H1 (cell line): ENCODE data around the gene TUBGCP6. TPM values are rescaled to one million over a fixed set of nuclear protein-coding genes. Genes with fewer than 3 reads are reported as not detected.

Source experiments
- EP300 ChIP-seq, 2 experiments: IDR thresholded peaks; 1 replicate in 1 of 2; 2 replicates in 1 of 2; pipeline ENCODE4 v1.6.1; 2011 to 2012; ENCODE audit warnings: low read depth in 2 of 2, low read length in 2 of 2, mild to moderate bottlenecking in 2 of 2, borderline replicate concordance in 1 of 2, inconsistent platforms in 1 of 2, moderate library complexity in 1 of 2
- HDAC6 ChIP-seq: IDR thresholded peaks from one replicate; pipeline ENCODE4 v1.7.1; 2012; ENCODE audit warnings: low read depth, mild to moderate bottlenecking, inconsistent platforms, low read length, moderate library complexity
- JUND ChIP-seq: IDR thresholded peaks from 2 replicates; pipeline ENCODE4 v1.6.1; 2011; ENCODE audit warnings: mild to moderate bottlenecking, improper control_type of control experiment, low read length
- TAF1 ChIP-seq: IDR thresholded peaks from 2 replicates; pipeline ENCODE4 v1.6.1; 2011; ENCODE audit warnings: mild to moderate bottlenecking, low read depth, low read length
- polyA plus RNA-seq, 7 experiments: library from polyadenylated mRNA; depleted of rRNA in 3 of 7; stranded (reverse) in 5 of 7; unstranded in 2 of 7; fragments of >200 nt in 5 of 7; fragments of 200-250 nt in 2 of 7; gene quantifications; 1 replicate in 5 of 7; 2 replicates in 1 of 7; 4 replicates in 1 of 7; pipeline versions ENCODE4 v1.2.1 to v1.2.3, GENCODE V29; 2011 to 2013; ENCODE audit warnings: missing spikeins in 2 of 7, mixed read lengths in 2 of 7
- total RNA-seq: library from RNA; stranded (reverse); fragmentation: NEBNext Ultra II Directional; extraction: Animal tissue kit (Norgen Biotek cat#: 25700); gene quantifications from 2 replicates; pipeline ENCODE4 v1.2.1, GENCODE V29; 2021

TUBGCP6 gene
- total and polyA plus RNA-seq, 2 of the 8 experiments (the other 6 are each of a cell fraction or from before 2014, with no cell fraction given) = 24.2 to 24.7 TPM

DNA sequence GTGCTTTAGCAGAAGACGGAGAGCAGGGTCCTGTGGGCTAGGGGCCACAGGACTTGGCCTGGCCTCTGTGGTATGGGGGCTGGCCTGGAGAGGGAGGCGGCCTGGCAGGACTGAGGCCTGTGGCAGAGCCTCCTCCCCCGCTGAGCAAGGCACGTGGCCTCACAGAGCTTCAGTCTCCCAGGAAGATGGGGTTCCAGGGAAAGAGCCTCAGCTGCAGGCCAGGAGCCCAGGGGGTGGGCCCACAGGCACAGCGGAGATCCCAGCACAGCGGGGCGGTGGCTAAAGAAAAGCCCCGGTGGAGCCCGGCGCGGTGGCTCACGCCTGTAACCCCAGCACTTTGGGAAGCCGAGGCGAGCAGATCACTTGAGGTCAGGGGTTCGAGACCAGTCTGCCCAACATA is 14.5 kb upstream of the TUBGCP6 start (continued):
- TF ChIP-seq EP300 (IDR thresholded peaks at IDR 0.05; ENCODE audit: borderline replicate concordance in 1 of 2, low read depth in 2 of 2, low read length in 2 of 2) = no peak
- TF ChIP-seq JUND = no peak
- TF ChIP-seq HDAC6 = no peak
- TF ChIP-seq TAF1 = no peak
